A673 (cell line): ENCODE data around the gene GLI3. TPM values are rescaled to one million over a fixed set of nuclear protein-coding genes. Genes with fewer than 3 reads are reported as not detected.

ENCODE experiments used
- BruUV-seq: library from RNA; stranded (reverse); fragments of 400-500 nt; replicated peaks from 2 replicates; lab custom pipeline; 2021; lab: Mats Ljungman, UMichigan
- CTCF ChIA-PET: fragments of 300-600 bp; sonication (Branson Sonifier 250); formaldehyde crosslinking; loops from one replicate; lab custom pipeline; 2022; ENCODE audit warnings: antibody characterized with exemption; lab: Charles Lee
- POLR2A ChIA-PET: fragments of 300-600 bp; sonication (Branson Sonifier 250); formaldehyde crosslinking; loops from one replicate; lab custom pipeline; 2022; ENCODE audit warnings: antibody characterized with exemption; ENCODE audit not compliant: low non-redundant PET; lab: Charles Lee
- DNase-seq: peaks from one replicate; pipeline ENCODE4 v3.0.0-alpha.2; 2015; ENCODE audit warnings: low spot score
- H3K27ac ChIP-seq: fragments of 200-600 bp; sonication (generic); 2 replicates; pipeline ENCODE4 v1.5.1; 2016; ENCODE audit warnings: mixed run types, low read depth, mild to moderate bottlenecking, mixed read lengths, antibody characterized with exemption, low read length; ENCODE audit not compliant: poor library complexity, severe bottlenecking
- H3K27me3 ChIP-seq: fragments of 200-600 bp; sonication (generic); replicated peaks from 2 replicates; pipeline ENCODE4 v1.6.1; 2017; ENCODE audit warnings: mixed run types, low read depth, mild to moderate bottlenecking, mixed read lengths, antibody characterized with exemption, low read length; ENCODE audit not compliant: insufficient read depth, poor library complexity
- H3K36me3 ChIP-seq: fragments of 200-600 bp; sonication (generic); 2 replicates; pipeline ENCODE4 v1.6.1; 2016; ENCODE audit warnings: mixed run types, mild to moderate bottlenecking, mixed read lengths, antibody characterized with exemption, low read length; ENCODE audit not compliant: insufficient read depth, poor library complexity, severe bottlenecking
- H3K4me1 ChIP-seq: fragments of 200-600 bp; sonication (generic); 2 replicates; pipeline ENCODE4 v1.6.1; 2017; ENCODE audit warnings: mixed run types, mild to moderate bottlenecking, mixed read lengths, antibody characterized with exemption, low read length; ENCODE audit not compliant: insufficient read depth, poor library complexity, severe bottlenecking
- H3K4me3 ChIP-seq: fragments of 200-600 bp; sonication (generic); 2 replicates; pipeline ENCODE4 v1.5.1; 2016; ENCODE audit warnings: low read depth, mixed run types, mild to moderate bottlenecking, mixed read lengths, low read length; ENCODE audit not compliant: poor library complexity, severe bottlenecking
- H3K9me3 ChIP-seq: fragments of 200-600 bp; sonication (generic); 2 replicates; pipeline ENCODE4 v1.6.1; 2016; ENCODE audit warnings: mixed run types, low read depth, mild to moderate bottlenecking, mixed read lengths, antibody characterized with exemption, low read length; ENCODE audit not compliant: poor library complexity, severe bottlenecking
- EZH2 ChIP-seq: fragments of 200-600 bp; sonication (generic); IDR thresholded peaks from 2 replicates; pipeline ENCODE4 v1.6.1; 2017; ENCODE audit warnings: borderline replicate concordance, low read depth, mild to moderate bottlenecking, mixed read lengths, antibody characterized with exemption, low read length; ENCODE audit not compliant: poor library complexity, severe bottlenecking
- intact Hi-C: fragments of 100-400 bp; cut with micrococcal nuclease; formaldehyde crosslinking; loops from one replicate; pipeline ENCODE4 v1.10.0; 2022; ENCODE audit not compliant: unreplicated experiment
- total RNA-seq: library from RNA; stranded (reverse); gene quantifications from 2 replicates; pipeline ENCODE4 v1.2.3, GENCODE V29; 2021
- TF ChIP-seq, protein P1 (sequence below): fragments of 300-800, 200-600 bp; sonication (generic); conservative IDR thresholded peaks from 2 replicates; pipeline ENCODE4 v1.5.1; 2017; ENCODE audit warnings: low read depth, mild to moderate bottlenecking, antibody characterized with exemption, low read length, moderate library complexity, mixed read lengths

The GLI3 gene
- total RNA-seq, 1 experiment from 2014 or later = 52.6 TPM

DNA sequence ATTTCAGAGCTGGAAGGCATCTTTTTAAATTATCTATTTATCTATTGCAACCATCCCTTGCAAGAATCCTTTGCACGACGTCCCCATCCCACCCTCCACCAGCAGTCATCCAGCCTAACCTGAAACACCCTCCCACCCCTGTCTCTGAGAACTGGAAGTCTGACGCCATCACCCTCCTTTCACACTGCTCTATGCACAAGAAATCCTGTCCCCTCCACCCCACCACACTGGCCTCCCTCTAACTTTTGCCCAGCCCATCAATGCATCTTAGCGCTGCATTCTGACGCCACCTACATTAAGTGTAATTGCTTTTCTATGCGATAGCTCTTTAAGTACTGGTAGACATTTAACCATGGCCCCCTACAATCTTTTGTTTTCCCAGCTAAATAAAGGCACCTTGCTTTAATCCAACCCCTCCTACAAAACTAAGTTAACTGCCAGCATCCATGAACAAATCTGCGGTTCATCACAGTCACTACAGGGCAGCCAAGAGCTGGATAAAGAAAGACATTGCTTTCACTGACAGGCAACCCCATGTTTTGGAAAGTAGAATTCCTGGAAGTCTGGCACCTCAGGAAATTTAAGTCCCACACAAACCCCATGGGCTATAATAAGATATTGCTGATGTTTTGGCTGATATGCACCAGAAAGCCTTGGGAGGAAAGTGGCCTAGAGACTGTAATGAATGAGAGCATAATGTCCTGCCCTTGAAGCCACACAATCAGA, 128.0 kb downstream of the GLI3 start:
- intact Hi-C loops = no loop called here
- BruUV-seq = no TSS peak
- H3K27me3 ChIP-seq = no peaks in the 10 kb centered on the region

DNA sequence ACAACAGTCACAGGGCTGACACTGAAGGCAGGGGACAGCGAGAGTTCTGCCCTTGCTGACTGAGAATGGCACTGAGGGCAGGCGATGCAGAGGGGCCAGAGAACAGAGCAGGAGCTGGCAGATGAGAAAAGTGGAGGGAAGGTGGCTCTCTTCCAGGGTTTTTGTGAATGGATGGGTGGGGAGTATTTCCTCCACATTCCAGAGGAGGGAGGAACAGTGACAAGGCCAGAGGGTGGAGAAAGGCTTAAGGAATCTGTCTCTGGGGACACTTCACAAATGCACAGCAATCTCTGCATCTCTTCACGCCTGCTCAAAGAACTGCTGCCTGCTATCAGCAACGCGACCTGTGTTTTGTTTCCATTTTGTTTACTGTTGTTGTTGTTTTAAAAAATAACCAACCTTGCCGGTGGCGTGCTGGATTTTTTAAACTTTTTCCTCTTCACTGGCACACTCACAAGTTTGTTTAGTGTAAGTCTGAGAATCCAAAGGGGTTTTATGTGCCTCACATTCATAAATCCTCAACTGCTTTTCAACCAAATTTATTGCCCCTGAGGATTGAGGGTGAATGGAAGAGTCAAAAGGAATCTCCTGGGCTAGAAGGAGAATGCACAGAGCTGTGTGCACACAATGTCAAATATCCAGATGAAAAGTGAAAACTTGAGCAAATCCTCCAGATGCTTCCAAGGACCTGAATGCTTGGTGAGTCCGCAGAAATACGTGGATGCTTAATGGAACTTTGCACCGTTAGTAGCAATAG, 129.3 kb downstream of the GLI3 start:
- CTCF ChIA-PET = no interaction called here
- H3K36me3 ChIP-seq = no peaks in the 10 kb centered on the region
- peak overlapping the region; percentile 14 for H3K4me3 ChIP-seq
- POLR2A ChIA-PET = no interaction called here
- peak; percentile 98 for DNase-seq
- intact Hi-C loops = no loop called here
- H3K4me1 ChIP-seq = peaks cover 53% of the 10 kb centered on the region
- H3K9me3 ChIP-seq = no peaks in the 10 kb centered on the region
- peak overlapping the region; percentile 79 for H3K27ac ChIP-seq
- no peak for TF ChIP-seq EZH2
- TF ChIP-seq, protein P1, sequence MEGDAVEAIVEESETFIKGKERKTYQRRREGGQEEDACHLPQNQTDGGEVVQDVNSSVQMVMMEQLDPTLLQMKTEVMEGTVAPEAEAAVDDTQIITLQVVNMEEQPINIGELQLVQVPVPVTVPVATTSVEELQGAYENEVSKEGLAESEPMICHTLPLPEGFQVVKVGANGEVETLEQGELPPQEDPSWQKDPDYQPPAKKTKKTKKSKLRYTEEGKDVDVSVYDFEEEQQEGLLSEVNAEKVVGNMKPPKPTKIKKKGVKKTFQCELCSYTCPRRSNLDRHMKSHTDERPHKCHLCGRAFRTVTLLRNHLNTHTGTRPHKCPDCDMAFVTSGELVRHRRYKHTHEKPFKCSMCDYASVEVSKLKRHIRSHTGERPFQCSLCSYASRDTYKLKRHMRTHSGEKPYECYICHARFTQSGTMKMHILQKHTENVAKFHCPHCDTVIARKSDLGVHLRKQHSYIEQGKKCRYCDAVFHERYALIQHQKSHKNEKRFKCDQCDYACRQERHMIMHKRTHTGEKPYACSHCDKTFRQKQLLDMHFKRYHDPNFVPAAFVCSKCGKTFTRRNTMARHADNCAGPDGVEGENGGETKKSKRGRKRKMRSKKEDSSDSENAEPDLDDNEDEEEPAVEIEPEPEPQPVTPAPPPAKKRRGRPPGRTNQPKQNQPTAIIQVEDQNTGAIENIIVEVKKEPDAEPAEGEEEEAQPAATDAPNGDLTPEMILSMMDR = no peak
- H3K27me3 ChIP-seq = no peaks in the 10 kb centered on the region
- BruUV-seq = no TSS peak

More for the DNA sequence above, 128.0 kb downstream of the GLI3 start:
- DNase-seq = no peak
- ChIA-PET CTCF (no interaction called here), POLR2A (interaction anchor here (0.7 kb wide), 1 partner anchor 1085 kb away, joined by 3 read pairs; no protein-coding TSS in a partner anchor)
- H3K9me3 ChIP-seq = no peaks in the 10 kb centered on the region
- H3K27ac ChIP-seq = peak overlapping the region; percentile 79
- peaks cover 53% of the 10 kb centered on the region for H3K4me1 ChIP-seq
- no peak overlapping the region for H3K4me3 ChIP-seq
- H3K36me3 ChIP-seq = no peaks in the 10 kb centered on the region
- no peak for TF ChIP-seq EZH2
- TF ChIP-seq, protein P1 = no peak

DNA sequence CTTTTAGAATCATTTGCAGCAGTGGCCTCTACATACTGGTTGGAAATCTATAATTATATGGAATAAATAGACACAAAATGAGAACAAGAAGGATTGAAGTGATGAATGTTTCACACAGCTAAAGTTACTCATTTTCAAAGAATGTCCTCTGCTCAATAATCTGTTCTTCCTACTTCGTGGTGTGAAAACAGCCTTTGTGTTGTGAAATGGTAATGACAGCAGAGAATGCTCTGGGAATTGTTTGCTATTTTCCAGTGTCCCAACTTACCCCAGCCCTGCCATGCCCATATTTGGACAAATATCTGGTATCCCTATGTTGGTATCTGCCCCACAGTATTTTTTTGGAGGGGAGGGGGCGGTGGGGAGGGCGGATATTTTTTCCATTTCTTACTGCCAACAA, 130.4 kb downstream of the GLI3 start:
- CTCF ChIA-PET = no interaction called here
- TF ChIP-seq EZH2 = no peak
- TF ChIP-seq, protein P1 = no peak
- peaks cover 53% of the 10 kb centered on the region for H3K4me1 ChIP-seq
- intact Hi-C loops = no loop called here
- H3K36me3 ChIP-seq = no peaks in the 10 kb centered on the region
- H3K9me3 ChIP-seq = no peaks in the 10 kb centered on the region
- no peaks in the 10 kb centered on the region for H3K27me3 ChIP-seq
- peak overlapping the region; percentile 79 for H3K27ac ChIP-seq
- BruUV-seq = no TSS peak
- DNase-seq = peak; percentile 32
- POLR2A ChIA-PET = interaction anchor here (0.6 kb wide), 1 partner anchor 76 kb away, joined by 11 read pairs; no protein-coding TSS in a partner anchor
- H3K4me3 ChIP-seq = no peak overlapping the region
